ENCODE measurements around the gene TMEM63A.

GRCh38 chr1:225834417-225835329 lies 47.5 kb downstream of the TMEM63A start:
- TF ChIP-seq POLR2A (IDR thresholded peaks at IDR 0.05; ENCODE audit: low read length): no peak
- TF ChIP-seq ESRRA (IDR thresholded peaks at IDR 0.05; ENCODE audit: borderline replicate concordance, low read length): no peak
- TF ChIP-seq MAX (IDR thresholded peaks at IDR 0.05): no peak
- TF ChIP-seq, protein P1, sequence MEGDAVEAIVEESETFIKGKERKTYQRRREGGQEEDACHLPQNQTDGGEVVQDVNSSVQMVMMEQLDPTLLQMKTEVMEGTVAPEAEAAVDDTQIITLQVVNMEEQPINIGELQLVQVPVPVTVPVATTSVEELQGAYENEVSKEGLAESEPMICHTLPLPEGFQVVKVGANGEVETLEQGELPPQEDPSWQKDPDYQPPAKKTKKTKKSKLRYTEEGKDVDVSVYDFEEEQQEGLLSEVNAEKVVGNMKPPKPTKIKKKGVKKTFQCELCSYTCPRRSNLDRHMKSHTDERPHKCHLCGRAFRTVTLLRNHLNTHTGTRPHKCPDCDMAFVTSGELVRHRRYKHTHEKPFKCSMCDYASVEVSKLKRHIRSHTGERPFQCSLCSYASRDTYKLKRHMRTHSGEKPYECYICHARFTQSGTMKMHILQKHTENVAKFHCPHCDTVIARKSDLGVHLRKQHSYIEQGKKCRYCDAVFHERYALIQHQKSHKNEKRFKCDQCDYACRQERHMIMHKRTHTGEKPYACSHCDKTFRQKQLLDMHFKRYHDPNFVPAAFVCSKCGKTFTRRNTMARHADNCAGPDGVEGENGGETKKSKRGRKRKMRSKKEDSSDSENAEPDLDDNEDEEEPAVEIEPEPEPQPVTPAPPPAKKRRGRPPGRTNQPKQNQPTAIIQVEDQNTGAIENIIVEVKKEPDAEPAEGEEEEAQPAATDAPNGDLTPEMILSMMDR (IDR thresholded peaks at IDR 0.05): no peak
- TF ChIP-seq SREBF2 (IDR thresholded peaks at IDR 0.05): no peak
